H7 (cell line): ENCODE results near the gene ESRP2. TPM values are rescaled to one million over a fixed set of nuclear protein-coding genes. Genes with fewer than 3 reads are reported as not detected.
A peak's percentile ranks its signal among the peaks of the same experiment; 100 is the strongest.

Source experiments
- DNase-seq: peaks from one replicate; pipeline ENCODE4 v3.0.0; 2012
- H3K27me3 ChIP-seq: 2 replicates; pipeline ENCODE4 v1.6.0; 2011; ENCODE audit warnings: mild to moderate bottlenecking, low read length; ENCODE audit not compliant: control insufficient read depth, insufficient read depth
- H3K36me3 ChIP-seq: replicated peaks from 2 replicates; pipeline ENCODE4 v1.5.1; 2011; ENCODE audit warnings: low read length; ENCODE audit not compliant: control insufficient read depth, insufficient read depth
- H3K4me3 ChIP-seq: 2 replicates; pipeline ENCODE4 v1.5.1; 2011; ENCODE audit warnings: low read depth, mild to moderate bottlenecking, control low read depth, low read length, moderate library complexity; ENCODE audit not compliant: insufficient read depth
- total RNA-seq: library from RNA; depleted of rRNA; stranded (reverse); fragments of >200 nt; shearing (Covaris generic); gene quantifications from 2 replicates; pipeline ENCODE4 v1.2.3, GENCODE V29; 2014; rRNA removed

Gene ESRP2
- total RNA-seq, 1 experiment from 2014 or later: 18.0 TPM

DNA sequence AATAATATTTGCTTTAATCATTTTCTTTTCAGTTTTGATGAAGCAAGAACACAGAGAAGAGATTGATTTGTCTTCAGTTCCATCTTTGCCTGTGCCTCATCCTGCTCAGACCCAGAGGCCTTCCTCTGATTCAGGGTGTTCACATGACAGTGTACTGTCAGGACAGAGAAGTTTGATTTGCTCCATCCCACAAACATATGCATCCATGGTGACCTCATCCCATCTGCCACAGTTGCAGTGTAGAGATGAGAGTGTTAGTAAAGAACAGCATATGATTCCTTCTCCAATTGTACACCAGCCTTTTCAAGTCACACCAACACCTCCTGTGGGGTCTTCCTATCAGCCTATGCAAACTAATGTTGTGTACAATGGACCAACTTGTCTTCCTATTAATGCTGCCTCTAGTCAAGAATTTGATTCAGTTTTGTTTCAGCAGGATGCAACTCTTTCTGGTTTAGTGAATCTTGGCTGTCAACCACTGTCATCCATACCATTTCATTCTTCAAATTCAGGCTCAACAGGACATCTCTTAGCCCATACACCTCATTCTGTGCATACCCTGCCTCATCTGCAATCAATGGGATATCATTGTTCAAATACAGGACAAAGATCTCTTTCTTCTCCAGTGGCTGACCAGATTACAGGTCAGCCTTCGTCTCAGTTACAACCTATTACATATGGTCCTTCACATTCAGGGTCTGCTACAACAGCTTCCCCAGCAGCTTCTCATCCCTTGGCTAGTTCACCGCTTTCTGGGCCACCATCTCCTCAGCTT is 45.0 kb downstream of the ESRP2 start:
- H3K36me3 ChIP-seq: peaks cover 7% of the 10 kb centered on the region; the same call in 1 of the 2 replicates
- no peak for DNase-seq
- no peaks in the 10 kb centered on the region for H3K27me3 ChIP-seq
- H3K4me3 ChIP-seq: no peak overlapping the region

- peaks cover 7% of the 10 kb centered on the region; the same call in 1 of the 2 replicates for H3K36me3 ChIP-seq
- no peaks in the 10 kb centered on the region for H3K27me3 ChIP-seq
- no peak for DNase-seq
- no peak overlapping the region for H3K4me3 ChIP-seq
Measured at GRCh38 chr16:68190081-68190480, 45.8 kb downstream of the ESRP2 start.

DNA sequence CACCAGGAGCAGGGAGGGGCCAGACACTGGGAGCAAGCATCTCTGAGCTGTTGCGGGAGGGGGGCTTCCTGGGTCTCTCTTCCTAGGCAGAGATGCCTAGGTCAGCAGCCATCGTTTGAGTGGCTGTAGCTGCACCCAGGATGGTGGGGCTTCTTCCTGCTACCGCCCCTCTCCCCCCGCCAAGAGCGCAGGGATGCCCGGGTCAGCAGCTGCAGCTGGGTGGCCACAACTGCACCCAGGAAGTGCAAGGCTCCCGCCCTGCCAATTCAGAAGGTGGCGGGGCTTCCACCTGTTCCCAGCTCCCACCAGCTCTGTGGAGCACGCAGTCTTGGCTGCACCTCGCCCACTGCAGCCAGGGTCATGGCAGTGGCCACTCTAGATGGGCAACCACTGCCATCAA is 47.8 kb downstream of the ESRP2 start:
- Histone ChIP-seq H3K4me3 (no peak overlapping the region), H3K27me3 (no peaks in the 10 kb centered on the region), H3K36me3 (peaks cover 7% of the 10 kb centered on the region; the same call in 1 of the 2 replicates)
- peak; percentile 25 for DNase-seq

DNA sequence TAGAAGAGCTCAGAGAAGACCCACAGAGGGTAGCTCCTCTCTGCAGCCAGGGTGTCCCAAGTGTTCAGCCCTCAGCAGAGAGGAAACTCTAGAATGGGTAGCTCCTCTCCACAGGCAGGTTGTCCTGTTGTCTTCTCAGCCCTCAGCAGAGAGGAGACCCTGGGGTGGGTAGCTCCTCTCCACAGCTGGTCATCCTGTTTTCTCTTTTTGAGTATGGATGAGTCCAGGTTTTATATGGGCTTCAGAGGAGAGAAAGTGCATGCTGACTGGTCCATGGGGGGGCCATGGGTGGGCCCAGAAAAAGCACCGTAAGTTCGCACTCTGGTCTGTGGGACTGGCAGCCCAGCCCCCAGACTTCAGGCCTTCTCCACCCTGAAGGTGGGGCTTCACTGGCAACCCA is 48.4 kb downstream of the ESRP2 start:
- Histone ChIP-seq H3K27me3 (no peaks in the 10 kb centered on the region), H3K36me3 (peaks cover 9% of the 10 kb centered on the region), H3K4me3 (no peak overlapping the region)
- no peak for DNase-seq

DNA sequence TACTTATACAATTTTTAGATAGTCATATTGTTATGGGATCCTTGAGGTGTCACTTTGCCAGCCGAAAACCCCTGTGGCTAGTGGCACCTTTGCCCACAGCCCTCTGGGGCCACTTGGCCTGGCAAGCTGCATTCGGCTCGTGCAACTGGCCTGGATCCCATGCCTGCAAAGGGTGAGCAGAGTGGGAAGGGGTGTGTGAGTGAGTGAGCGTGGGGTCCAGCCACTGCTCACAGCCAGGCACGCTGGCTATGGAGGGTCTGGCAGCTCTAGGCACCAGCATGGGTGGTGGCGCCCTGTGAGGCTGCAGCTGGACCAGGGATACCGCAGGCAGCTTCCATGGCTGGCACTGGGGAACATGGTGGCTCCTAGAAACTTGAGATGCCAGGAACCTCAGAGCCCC is 49.0 kb downstream of the ESRP2 start:
- no peak overlapping the region for H3K4me3 ChIP-seq
- DNase-seq: no peak
- no peaks in the 10 kb centered on the region for H3K27me3 ChIP-seq
- H3K36me3 ChIP-seq: peaks cover 10% of the 10 kb centered on the region

GRCh38 chr16:68183046-68183445 is 52.9 kb downstream of the ESRP2 start:
- no peaks in the 10 kb centered on the region for H3K27me3 ChIP-seq
- no peak for DNase-seq
- H3K36me3 ChIP-seq: peaks cover 3% of the 10 kb centered on the region; the same call in 1 of the 2 replicates
- H3K4me3 ChIP-seq: no peak overlapping the region

GRCh38 chr16:68179855-68180254 is 56.1 kb downstream of the ESRP2 start:
- Histone ChIP-seq H3K27me3 (no peaks in the 10 kb centered on the region), H3K4me3 (no peak overlapping the region), H3K36me3 (peaks cover 3% of the 10 kb centered on the region; the same call in 1 of the 2 replicates)
- no peak for DNase-seq

- Histone ChIP-seq H3K36me3 (peaks cover 3% of the 10 kb centered on the region; the same call in 1 of the 2 replicates), H3K4me3 (no peak overlapping the region), H3K27me3 (no peaks in the 10 kb centered on the region)
- no peak for DNase-seq
Measured at GRCh38 chr16:68179196-68179795, 56.6 kb downstream of the ESRP2 start.

Other genes with a start within 250 kb of the ESRP2 start
- 0.33 TPM in 1 of 2 replicates, not detected in the other for gene DPEP2, start 236.6 kb downstream of the ESRP2 start, total RNA-seq
- not detected in 2 replicates for gene DPEP2NB, start 220.2 kb downstream of the ESRP2 start, total RNA-seq
- 19.4 and 26.4 TPM in 2 replicates for gene DDX28, start 212.9 kb downstream of the ESRP2 start, total RNA-seq
- gene DUS2, start 212.8 kb downstream of the ESRP2 start, total RNA-seq: 46.9 and 54.9 TPM in 2 replicates
- gene NFATC3, start 150.8 kb downstream of the ESRP2 start, total RNA-seq: 22.9 and 27.7 TPM in 2 replicates
- gene PLA2G15, start 9.2 kb upstream of the ESRP2 start, total RNA-seq: 7.5 and 10.3 TPM in 2 replicates
- 16.8 and 19.8 TPM in 2 replicates for gene SLC7A6, start 28.4 kb upstream of the ESRP2 start, total RNA-seq
- gene SLC7A6OS, start 74.8 kb upstream of the ESRP2 start, total RNA-seq: 15.8 and 20.7 TPM in 2 replicates
- gene PRMT7, start 74.9 kb upstream of the ESRP2 start, total RNA-seq: 34.6 and 56.5 TPM in 2 replicates
- gene SMPD3, start 212.4 kb upstream of the ESRP2 start, total RNA-seq: 0.42 and 1.8 TPM in 2 replicates